Measurements from ENCODE around the gene FAM81A. TPM values are rescaled to one million over a fixed set of nuclear protein-coding genes. Genes with fewer than 3 reads are reported as not detected.

FAM81A gene
- total and polyA plus RNA-seq, 11 donors: 0.91 to 4.6 (median 3.2) TPM

GRCh38 chr15:59569477-59569876 is 131.5 kb downstream of the FAM81A start:
- H3K4me3 ChIP-seq: no peak overlapping the region
- no peak for TF ChIP-seq POLR2A (IDR thresholded peaks at IDR 0.05)
- H3K27me3 ChIP-seq: peaks cover 0 to 2% (median 0%) of the 10 kb centered on the region in 9 donors
- no peak for DNase-seq
- ATAC-seq: no peak
- H3K4me1 ChIP-seq: no peaks in the 10 kb centered on the region
- intact Hi-C loops (cut with DNase I): no loop called here
- WGBS, 4 donors: 80 to 88% (median 85%) methylated on average over 8 of the region's 8 CpGs
- H3K27ac ChIP-seq: no peak overlapping the region
- peaks cover 0 to 15% (median 6%) of the 10 kb centered on the region in 12 donors for H3K9me3 ChIP-seq
- H3K36me3 ChIP-seq: no peaks in the 10 kb centered on the region

GRCh38 chr15:59570315-59570714 is 132.3 kb downstream of the FAM81A start:
- DNase-seq: no peak
- peaks cover 0 to 2% (median 0%) of the 10 kb centered on the region in 9 donors for H3K27me3 ChIP-seq
- peaks cover 0 to 10% (median 3%) of the 10 kb centered on the region in 12 donors for H3K9me3 ChIP-seq
- no peak for TF ChIP-seq CTCF (IDR thresholded peaks at IDR 0.05)
- TF ChIP-seq POLR2A (IDR thresholded peaks at IDR 0.05): no peak
- H3K27ac ChIP-seq: no peak overlapping the region
- 60 to 77% (median 67%) methylated on average over 3 of the region's 3 CpGs for WGBS, 4 donors
- no peaks in the 10 kb centered on the region for H3K36me3 ChIP-seq
- no peak overlapping the region for H3K4me3 ChIP-seq
- intact Hi-C loops (cut with DNase I): no loop called here
- H3K4me1 ChIP-seq: no peaks in the 10 kb centered on the region
- no peak for ATAC-seq

- no peak for TF ChIP-seq POLR2A (IDR thresholded peaks at IDR 0.05)
- TF ChIP-seq CTCF (IDR thresholded peaks at IDR 0.05): no peak
- DNase-seq: no peak
- Histone ChIP-seq H3K27me3 (peaks cover 0 to 2% (median 0%) of the 10 kb centered on the region in 9 donors), H3K4me1 (no peaks in the 10 kb centered on the region), H3K27ac (no peak overlapping the region), H3K4me3 (no peak overlapping the region), H3K36me3 (no peaks in the 10 kb centered on the region), H3K9me3 (no peaks in the 10 kb centered on the region)
- intact Hi-C loops (cut with DNase I): no loop called here
- WGBS, 4 donors: 92 to 96% (median 95%) methylated on average over 6 of the region's 6 CpGs
- no peak for ATAC-seq
Measured at GRCh38 chr15:59571606-59572005, 133.6 kb downstream of the FAM81A start.

Other genes with a start within 250 kb of the FAM81A start
- gene LDHAL6B, start 231.3 kb upstream of the FAM81A start, total RNA-seq: not detected
- gene LDHAL6B, start 231.3 kb upstream of the FAM81A start, polyA plus RNA-seq: not detected
- gene MYO1E, start 65.3 kb upstream of the FAM81A start, total RNA-seq: 10 to 100 TPM; 12.0 to 98.6 (median 28.2) TPM
- 1 to 10 TPM; 8.5 to 9.8 TPM for gene MYO1E, start 65.3 kb upstream of the FAM81A start, polyA plus RNA-seq
- gene GCNT3, start 173.6 kb downstream of the FAM81A start, total RNA-seq: under 1 TPM in 2 of 9 donors, not detected in 7; 0.15 to 0.16 TPM
- gene GCNT3, start 173.6 kb downstream of the FAM81A start, polyA plus RNA-seq: not detected
- 100 to 1,000 TPM in 7 of 9 donors, 10 to 100 TPM in 2; 23.8 to 156 (median 115) TPM for gene GTF2A2, start 219.3 kb downstream of the FAM81A start, total RNA-seq
- 100 to 1,000 TPM in 1 of 2 donors, 10 to 100 TPM in 1; 88.4 to 110 TPM for gene GTF2A2, start 219.3 kb downstream of the FAM81A start, polyA plus RNA-seq

All from heart left ventricle (tissue), 16 donors.